K562 (cell line): ENCODE measurements around the gene PRM3. TPM values are rescaled to one million over a fixed set of nuclear protein-coding genes. Genes with fewer than 3 reads are reported as not detected.

ENCODE experiments used
- ATAC-seq: fragments of 200-7000 bp; cut with Tn5 transposase; 3 replicates; pipeline ENCODE4 v1.9.1; 2020; ENCODE audit warnings: moderate library complexity
- BruUV-seq: library from RNA; stranded (reverse); fragments of 400-500 nt; replicated peaks from 2 replicates; lab custom pipeline; 2021; lab: Mats Ljungman, UMichigan
- CTCF ChIA-PET: fragments of 300-600 bp; formaldehyde crosslinking; extraction: SDS; loops from one replicate; lab custom pipeline; 2021; ENCODE audit warnings: low intra/inter-chr PET ratio; lab: Yijun Ruan, JAX
- POLR2A ChIA-PET: fragments of 300-600, 350-650 bp; sonication (Branson Sonifier 250); formaldehyde crosslinking; extraction: SDS; loops from one replicate; lab custom pipeline; 2021; ENCODE audit warnings: antibody characterized with exemption, inconsistent platforms; lab: Yijun Ruan, JAX
- DNase-seq, 4 experiments: peaks; one replicate each; pipeline versions ENCODE4 v3.0.0 to v3.0.0-alpha.2; 2011 to 2018; ENCODE audit warnings: low spot score in 3 of 4, mixed read lengths in 3 of 4; ENCODE audit errors: extremely low read depth in 1 of 4
- FAIRE-seq: peaks from 2 replicates; lab custom pipeline; 2011; peaks lifted over from hg19 to GRCh38; lab: Jason Lieb, UNC
- H2AFZ ChIP-seq: 2 replicates; pipeline ENCODE4 v1.6.0; 2011; ENCODE audit warnings: low read depth, low read length, control low read depth, inconsistent platforms
- H3K27ac ChIP-seq: fragments of 200-600 bp; 3 replicates; pipeline ENCODE4 v1.8.0; 2011; ENCODE audit warnings: low read depth, mild to moderate bottlenecking, control low read depth, inconsistent platforms, low read length, moderate library complexity, mixed read lengths; ENCODE audit errors: extremely low read depth
- H3K27me3 ChIP-seq, 2 experiments: fragments of 300-600 bp in 1 of 2; 2 replicates in 1 of 2; 3 replicates in 1 of 2; pipeline versions ENCODE4 v1.6.0 to v1.8.0; 2011; ENCODE audit warnings: inconsistent platforms in 2 of 2, low read length in 2 of 2, mild to moderate bottlenecking in 1 of 2, mixed read lengths in 1 of 2, moderate library complexity in 1 of 2; ENCODE audit not compliant: control insufficient read depth in 2 of 2, insufficient read depth in 2 of 2
- H3K36me3 ChIP-seq: fragments of 300-600 bp; 3 replicates; pipeline ENCODE4 v1.8.0; 2011; ENCODE audit warnings: mild to moderate bottlenecking, low read length, inconsistent platforms; ENCODE audit not compliant: control insufficient read depth, insufficient read depth
- H3K4me1 ChIP-seq, 2 experiments: fragments of 200-600 bp in 1 of 2; replicated peaks in 1 of 2; 2 replicates in 1 of 2; 3 replicates in 1 of 2; pipeline versions ENCODE4 v1.5.1 to v1.8.0; 2011; ENCODE audit warnings: inconsistent platforms in 2 of 2, low read length in 2 of 2, mild to moderate bottlenecking in 1 of 2, mixed read lengths in 1 of 2, moderate library complexity in 1 of 2; ENCODE audit not compliant: control insufficient read depth in 2 of 2, insufficient read depth in 2 of 2
- H3K4me2 ChIP-seq: 2 replicates; pipeline ENCODE4 v1.6.1; 2011; ENCODE audit warnings: low read length, control low read depth, inconsistent platforms, mixed read lengths; ENCODE audit not compliant: insufficient read depth
- H3K4me3 ChIP-seq: fragments of 200-600 bp; sonication (generic), shearing (Covaris generic); 2 replicates; pipeline ENCODE4 v1.5.1; 2016; ENCODE audit warnings: control low read depth, inconsistent platforms
- H3K79me2 ChIP-seq: fragments of 200-600 bp; 3 replicates; pipeline ENCODE4 v1.8.0; 2011; ENCODE audit warnings: low read length, inconsistent platforms; ENCODE audit not compliant: control insufficient read depth, insufficient read depth
- H3K9ac ChIP-seq, 2 experiments: 2 replicates each; pipeline versions ENCODE4 v1.6.0 to v1.6.1; 2011; ENCODE audit warnings: low read depth in 2 of 2, low read length in 2 of 2, control low read depth in 1 of 2, inconsistent platforms in 1 of 2, mild to moderate bottlenecking in 1 of 2, mixed read lengths in 1 of 2; ENCODE audit not compliant: insufficient read depth in 1 of 2
- H3K9me1 ChIP-seq: one replicate; pipeline ENCODE4 v1.6.0; 2011; ENCODE audit warnings: inconsistent platforms, mild to moderate bottlenecking, low read length, moderate library complexity; ENCODE audit not compliant: control insufficient read depth, insufficient read depth
- H3K9me3 ChIP-seq: replicated peaks from 2 replicates; pipeline ENCODE4 v1.5.1; 2011; ENCODE audit warnings: low read depth, low read length, inconsistent platforms; ENCODE audit not compliant: control insufficient read depth, insufficient read depth
- H4K20me1 ChIP-seq: replicated peaks from 2 replicates; pipeline ENCODE4 v1.6.1; 2011; ENCODE audit warnings: low read length, inconsistent platforms, mixed read lengths; ENCODE audit not compliant: control insufficient read depth, insufficient read depth
- KLF1 ChIP-seq: fragments of 450-650 bp; IDR thresholded peaks from 2 replicates; pipeline ENCODE4 v1.6.1; 2016; ENCODE audit warnings: missing genetic modification characterization, missing compliant biosample characterization
- MYBL2 ChIP-seq, 2 experiments: fragments of 450-650 bp in 1 of 2; sonication (generic) in 1 of 2; formaldehyde crosslinking in 1 of 2; IDR thresholded peaks; 2 replicates each; pipeline versions ENCODE4 v1.6.1 to v1.8.1; 2017 to 2022; ENCODE audit warnings: borderline replicate concordance in 1 of 2, inconsistent platforms in 1 of 2, low read depth in 1 of 2, mild to moderate bottlenecking in 1 of 2, missing genetic modification reagents in 1 of 2, moderate library complexity in 1 of 2
- NR2C2 ChIP-seq, 2 experiments: fragments of 200-800 bp in 1 of 2; sonication (Bioruptor generic) in 1 of 2; sonication (generic) in 1 of 2; formaldehyde crosslinking in 1 of 2; IDR thresholded peaks; 2 replicates each; pipeline versions ENCODE4 v1.6.1 to v1.8.0; 2016 to 2022; ENCODE audit warnings: mild to moderate bottlenecking in 1 of 2, missing compliant biosample characterization in 1 of 2, missing genetic modification characterization in 1 of 2, missing genetic modification reagents in 1 of 2
- RB1 ChIP-seq: fragments of 450-650 bp; IDR thresholded peaks from 2 replicates; pipeline ENCODE4 v1.6.1; 2017; ENCODE audit warnings: low read depth, mild to moderate bottlenecking
- TOE1 ChIP-seq, 2 experiments: fragments of 450-650 bp in 1 of 2; sonication (generic) in 1 of 2; formaldehyde crosslinking in 1 of 2; IDR thresholded peaks; 2 replicates each; pipeline versions ENCODE4 v1.7.1 to v1.8.0; 2016 to 2022; ENCODE audit warnings: borderline replicate concordance in 2 of 2, mild to moderate bottlenecking in 2 of 2, antibody characterized with exemption in 1 of 2, inconsistent platforms in 1 of 2, low read depth in 1 of 2, missing genetic modification reagents in 1 of 2, moderate library complexity in 1 of 2
- ZFP36 ChIP-seq: fragments of 150-350 bp; IDR thresholded peaks from 2 replicates; pipeline ENCODE4 v1.6.1; 2018; ENCODE audit warnings: low read length, low read depth; ENCODE audit not compliant: partially characterized antibody
- WGBS: fragments of 100-300 bp; shearing (Covaris generic); methylation state at CpG from one replicate; pipeline ENCODE4 v1.1.6; 2016; ENCODE audit warnings: low coverage, mixed read lengths; ENCODE audit not compliant: insufficient coverage; ENCODE audit errors: missing lambda C conversion rate; 5-methylcytosine and 5-hydroxymethylcytosine counted together
- in situ Hi-C: fragments of 300-500 bp; cut with MboI; formaldehyde crosslinking; loops from 4 replicates; pipeline ENCODE4 v1.15.0; 2018; ENCODE audit warnings: inconsistent platforms, mixed read lengths
- intact Hi-C: fragments of 100-400 bp; cut with micrococcal nuclease; formaldehyde crosslinking; loops from 2 replicates; pipeline ENCODE4 v1.14.2; 2022
- polyA plus RNA-seq, 8 experiments: library from polyadenylated mRNA; depleted of rRNA in 4 of 8; stranded (reverse) in 5 of 8; unstranded in 3 of 8; fragments of >200 nt; fragmentation: Nextera tagmentation in 2 of 8; fragmentation: Illumina TruSeq in 1 of 8; extraction: Ambion mirVana in 2 of 8; extraction: Trizol in 1 of 8; gene quantifications; 2 replicates each; pipeline versions ENCODE4 v1.2.1 to v1.2.3, GENCODE V29; 2011 to 2014; ENCODE audit warnings: inconsistent platforms in 1 of 8, missing spikeins in 1 of 8
- total RNA-seq, 7 experiments: library from RNA; depleted of rRNA in 6 of 7; stranded (reverse); fragments of >200 nt in 6 of 7; fragmentation: Illumina TruSeq in 2 of 7; extraction: Trizol in 2 of 7; gene quantifications; 2 replicates each; pipeline versions ENCODE4 v1.2.1 to v1.2.3, GENCODE V29; 2011 to 2021; ENCODE audit warnings: low replicate concordance in 1 of 7
- TF ChIP-seq, protein P1 (sequence below): fragments of 150-350 bp; conservative IDR thresholded peaks from 2 replicates; pipeline ENCODE4 v1.6.1; 2014; ENCODE audit warnings: low read length

PRM3 gene
- total and polyA plus RNA-seq, 9 of the 15 experiments (the other 6 are each of a cell fraction or from before 2014, with no cell fraction given): not detected

DNA sequence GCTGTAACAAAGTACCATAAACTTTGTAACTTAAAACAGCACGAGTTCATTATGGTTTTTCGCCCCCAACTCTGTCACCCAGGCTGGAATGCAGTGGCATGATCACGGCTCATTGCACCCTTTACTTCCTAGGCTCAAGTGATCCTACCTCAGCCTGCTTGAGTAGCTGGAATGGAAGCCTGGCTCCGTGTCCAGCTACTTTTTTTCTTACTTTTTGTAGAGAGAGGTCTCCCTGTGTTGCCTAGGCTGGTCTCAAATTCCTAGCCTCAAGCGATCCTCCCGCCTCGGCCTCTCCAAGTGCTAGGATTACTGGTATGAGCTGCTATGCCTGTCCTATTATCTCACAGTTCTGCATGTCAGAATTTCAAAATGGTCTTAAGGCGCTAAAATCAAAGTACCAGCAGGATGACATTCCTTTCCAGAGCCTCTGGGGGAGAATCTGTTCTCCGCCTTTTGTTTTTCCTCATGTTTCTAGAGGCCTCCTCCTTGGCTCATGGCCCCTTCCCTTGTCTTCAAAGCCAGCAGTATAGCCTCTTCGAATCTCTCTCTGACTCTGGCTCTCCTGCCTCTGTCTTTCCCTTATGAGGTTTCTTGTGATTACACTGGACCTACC lies 17.8 kb upstream of the PRM3 start:
- no TSS peak for BruUV-seq
- ATAC-seq: no peak
- POLR2A ChIA-PET: interaction anchor here (0.8 to 0.9 kb wide), 2 partner anchors 14 to 276 kb away, joined by 3 read pairs; no protein-coding TSS in a partner anchor
- 5% methylated on average over 10 of the region's 10 CpGs for WGBS
- CTCF ChIA-PET: no interaction called here
- H3K9ac ChIP-seq: no peak overlapping the region
- H3K9me1 ChIP-seq: no peaks in the 10 kb centered on the region
- H3K36me3 ChIP-seq: no peaks in the 10 kb centered on the region
- H3K27me3 ChIP-seq: peaks cover 12 to 47% of the 10 kb centered on the region in 2 experiments
- H3K4me3 ChIP-seq: no peak overlapping the region
- intact Hi-C loops (no loop called here), in situ Hi-C loops (no loop called here)
- no peak overlapping the region for H3K27ac ChIP-seq
- no peak overlapping the region for H2AFZ ChIP-seq
- DNase-seq: no peak
- H3K79me2 ChIP-seq: no peaks in the 10 kb centered on the region
- H4K20me1 ChIP-seq: no peaks in the 10 kb centered on the region
- H3K4me2 ChIP-seq: no peak overlapping the region
- TF ChIP-seq, protein P1, sequence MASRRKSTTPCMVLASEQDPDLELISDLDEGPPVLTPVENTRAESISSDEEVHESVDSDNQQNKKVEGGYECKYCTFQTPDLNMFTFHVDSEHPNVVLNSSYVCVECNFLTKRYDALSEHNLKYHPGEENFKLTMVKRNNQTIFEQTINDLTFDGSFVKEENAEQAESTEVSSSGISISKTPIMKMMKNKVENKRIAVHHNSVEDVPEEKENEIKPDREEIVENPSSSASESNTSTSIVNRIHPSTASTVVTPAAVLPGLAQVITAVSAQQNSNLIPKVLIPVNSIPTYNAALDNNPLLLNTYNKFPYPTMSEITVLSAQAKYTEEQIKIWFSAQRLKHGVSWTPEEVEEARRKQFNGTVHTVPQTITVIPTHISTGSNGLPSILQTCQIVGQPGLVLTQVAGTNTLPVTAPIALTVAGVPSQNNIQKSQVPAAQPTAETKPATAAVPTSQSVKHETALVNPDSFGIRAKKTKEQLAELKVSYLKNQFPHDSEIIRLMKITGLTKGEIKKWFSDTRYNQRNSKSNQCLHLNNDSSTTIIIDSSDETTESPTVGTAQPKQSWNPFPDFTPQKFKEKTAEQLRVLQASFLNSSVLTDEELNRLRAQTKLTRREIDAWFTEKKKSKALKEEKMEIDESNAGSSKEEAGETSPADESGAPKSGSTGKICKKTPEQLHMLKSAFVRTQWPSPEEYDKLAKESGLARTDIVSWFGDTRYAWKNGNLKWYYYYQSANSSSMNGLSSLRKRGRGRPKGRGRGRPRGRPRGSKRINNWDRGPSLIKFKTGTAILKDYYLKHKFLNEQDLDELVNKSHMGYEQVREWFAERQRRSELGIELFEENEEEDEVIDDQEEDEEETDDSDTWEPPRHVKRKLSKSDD: no peak
- TF ChIP-seq RB1 (no peak), ZFP36 (no peak), NR2C2 (CRISPR knock-in tag; IDR thresholded peaks at IDR 0.05) (no peak), NR2C2 (tag; IDR thresholded peaks at IDR 0.05) (no peak), TOE1 (IDR thresholded peaks at IDR 0.05; ENCODE audit: borderline replicate concordance) (no peak), TOE1 (CRISPR knock-in tag; IDR thresholded peaks at IDR 0.05; ENCODE audit: borderline replicate concordance, low read depth) (no peak), KLF1 (tag) (no peak), MYBL2 (IDR thresholded peaks at IDR 0.05; ENCODE audit: low read depth) (no peak), MYBL2 (CRISPR knock-in tag; IDR thresholded peaks at IDR 0.05; ENCODE audit: borderline replicate concordance) (no peak)
- no peaks in the 10 kb centered on the region; a peak in 1 of 5 replicates for H3K4me1 ChIP-seq
- peak; percentile 69 for FAIRE-seq
- H3K9me3 ChIP-seq: no peaks in the 10 kb centered on the region
